SU-DHL-6 (cell line): ENCODE measurements around the gene ABHD11.

Experiments used
- H2AFZ ChIP-seq: fragments of 200-600 bp; sonication (generic); 2 replicates; pipeline ENCODE4 v1.6.1; 2014; ENCODE audit warnings: low read depth, mild to moderate bottlenecking, moderate library complexity, mixed read lengths, antibody characterized with exemption, low read length; ENCODE audit not compliant: severe bottlenecking
- H3F3A ChIP-seq: fragments of 200-600 bp; shearing (Covaris generic); 2 replicates; pipeline ENCODE4 v1.6.0; 2016; ENCODE audit warnings: antibody characterized with exemption, mild to moderate bottlenecking; ENCODE audit not compliant: insufficient read depth
- H3K27ac ChIP-seq: fragments of 200-600 bp; sonication (generic); 2 replicates; pipeline ENCODE4 v1.5.1; 2016; ENCODE audit warnings: low read depth, mild to moderate bottlenecking, low read length, moderate library complexity, mixed read lengths
- H3K27me3 ChIP-seq: fragments of 200-600 bp; sonication (generic), shearing (Covaris generic); 2 replicates; pipeline ENCODE4 v1.6.0; 2014; ENCODE audit warnings: mild to moderate bottlenecking, low read length
- H3K36me3 ChIP-seq: fragments of 200-600 bp; sonication (generic); 2 replicates; pipeline ENCODE4 v1.6.1; 2014; ENCODE audit warnings: mild to moderate bottlenecking, low read length, mixed read lengths
- H3K4me2 ChIP-seq: fragments of 300-600, 200-600 bp; shearing (Covaris generic), sonication (generic); 2 replicates; pipeline ENCODE4 v1.6.0; 2014; ENCODE audit warnings: low read length, low read depth, mild to moderate bottlenecking; ENCODE audit not compliant: poor library complexity, severe bottlenecking
- H3K4me3 ChIP-seq: fragments of 200-600 bp; sonication (generic); 2 replicates; pipeline ENCODE4 v1.5.1; 2014; ENCODE audit warnings: antibody characterized with exemption, low read length, mild to moderate bottlenecking, mixed read lengths; ENCODE audit not compliant: insufficient read depth, poor library complexity, severe bottlenecking
- H3K79me2 ChIP-seq: fragments of 200-600 bp; sonication (generic); 2 replicates; pipeline ENCODE4 v1.6.1; 2014; ENCODE audit warnings: mild to moderate bottlenecking, low read length, moderate library complexity; ENCODE audit not compliant: insufficient read depth
- H3K9ac ChIP-seq: fragments of 200-600 bp; sonication (generic); 2 replicates; pipeline ENCODE4 v1.7.0; 2014; ENCODE audit warnings: mild to moderate bottlenecking, low read length
- H3K9me2 ChIP-seq: fragments of 200-600 bp; sonication (generic); replicated peaks from 2 replicates; pipeline ENCODE4 v1.6.1; 2014; ENCODE audit warnings: low read length; ENCODE audit not compliant: insufficient read depth
- H3K9me3 ChIP-seq: fragments of 200-600 bp; sonication (generic); 2 replicates; pipeline ENCODE4 v1.6.1; 2014; ENCODE audit warnings: low read length, mixed read lengths; ENCODE audit not compliant: insufficient read depth
- H4K20me1 ChIP-seq: fragments of 200-600 bp; sonication (generic); 2 replicates; pipeline ENCODE4 v1.6.1; 2014; ENCODE audit warnings: low read depth, mild to moderate bottlenecking, antibody characterized with exemption, low read length, moderate library complexity, mixed read lengths
- CTCF ChIP-seq: fragments of 200-600 bp; sonication (generic); IDR thresholded peaks from one replicate; pipeline ENCODE4 v1.5.1; 2017; ENCODE audit warnings: antibody characterized with exemption, mild to moderate bottlenecking, low read length, moderate library complexity; ENCODE audit not compliant: insufficient read depth, poor library complexity, severe bottlenecking
- EZH2phosphoT487 ChIP-seq: fragments of 200-600 bp; sonication (generic), shearing (Covaris generic); conservative IDR thresholded peaks from 2 replicates; pipeline ENCODE4 v1.6.1; 2018; ENCODE audit warnings: mild to moderate bottlenecking, antibody characterized with exemption, low read length, moderate library complexity, mixed read lengths

Gene ABHD11

GRCh38 chr7:73746378-73746777 is 7.8 kb upstream of the ABHD11 start:
- H3K4me3 ChIP-seq = no peak overlapping the region
- H2AFZ ChIP-seq = no peak overlapping the region
- H3K27me3 ChIP-seq = no peaks in the 10 kb centered on the region
- no peaks in the 10 kb centered on the region for H3K9me3 ChIP-seq
- no peaks in the 10 kb centered on the region for H3K9me2 ChIP-seq
- H3K4me2 ChIP-seq = no peak overlapping the region
- H3K9ac ChIP-seq = no peak overlapping the region
- TF ChIP-seq EZH2phosphoT487 = no peak
- TF ChIP-seq CTCF = no peak
- no peaks in the 10 kb centered on the region for H3F3A ChIP-seq
- no peaks in the 10 kb centered on the region for H4K20me1 ChIP-seq
- H3K27ac ChIP-seq = no peak overlapping the region
- no peaks in the 10 kb centered on the region for H3K36me3 ChIP-seq
- H3K79me2 ChIP-seq = no peaks in the 10 kb centered on the region

GRCh38 chr7:73742753-73743641 is 4.4 kb upstream of the ABHD11 start:
- no peaks in the 10 kb centered on the region for H3K9me2 ChIP-seq
- TF ChIP-seq CTCF = no peak
- TF ChIP-seq EZH2phosphoT487 = no peak
- no peaks in the 10 kb centered on the region for H3K27me3 ChIP-seq
- H2AFZ ChIP-seq = no peak overlapping the region
- H3K4me3 ChIP-seq = no peak overlapping the region
- H3K9me3 ChIP-seq = no peaks in the 10 kb centered on the region
- H3K27ac ChIP-seq = no peak overlapping the region
- no peak overlapping the region for H3K9ac ChIP-seq
- H3F3A ChIP-seq = no peaks in the 10 kb centered on the region
- H4K20me1 ChIP-seq = no peaks in the 10 kb centered on the region
- no peaks in the 10 kb centered on the region for H3K36me3 ChIP-seq
- H3K79me2 ChIP-seq = peaks cover 4% of the 10 kb centered on the region; the same call in 1 of the 2 replicates
- no peak overlapping the region for H3K4me2 ChIP-seq

GRCh38 chr7:73742338-73742752 is 3.7 kb upstream of the ABHD11 start:
- Histone ChIP-seq H3K36me3 (no peaks in the 10 kb centered on the region), H3K9ac (no peak overlapping the region), H3K79me2 (peaks cover 9% of the 10 kb centered on the region; the same call in 1 of the 2 replicates)

More at GRCh38 chr7:73742338-73742752, 3.7 kb upstream of the ABHD11 start:
- 0 out of 2 replicates have a peak, but pooled peaks cover 3% of the 10 kb centered on the region for H4K20me1 ChIP-seq
- H2AFZ ChIP-seq = no peak overlapping the region
- no peaks in the 10 kb centered on the region for H3K27me3 ChIP-seq
- no peak overlapping the region for H3K27ac ChIP-seq
- no peaks in the 10 kb centered on the region for H3K9me2 ChIP-seq
- H3K4me3 ChIP-seq = no peak overlapping the region
- no peak for TF ChIP-seq EZH2phosphoT487
- TF ChIP-seq CTCF = no peak
- no peak overlapping the region for H3K4me2 ChIP-seq
- H3K9me3 ChIP-seq = no peaks in the 10 kb centered on the region
- H3F3A ChIP-seq = no peaks in the 10 kb centered on the region
